Kidney epithelial cell (primary cell): ENCODE data around the gene COX15. TPM values are rescaled to one million over a fixed set of nuclear protein-coding genes. Genes with fewer than 3 reads are reported as not detected.
"Not testable (repeated sequence)": the region's sequence is repeated elsewhere in the genome, so short reads cannot be mapped to it uniquely, and the experiment has no call there.

Experiments used
- DNase-seq: peaks from one replicate; pipeline ENCODE4 v3.0.0-alpha.2; 2010; ENCODE audit warnings: low read depth
- H3K27me3 ChIP-seq: 2 replicates; pipeline ENCODE4 v1.6.0; 2011; ENCODE audit warnings: low read length; ENCODE audit not compliant: control insufficient read depth, insufficient read depth
- H3K36me3 ChIP-seq: 2 replicates; pipeline ENCODE4 v1.5.1; 2011; ENCODE audit warnings: low read length; ENCODE audit not compliant: control insufficient read depth, insufficient read depth
- H3K4me3 ChIP-seq: 2 replicates; pipeline ENCODE4 v1.5.1; 2011; ENCODE audit warnings: low read depth, mild to moderate bottlenecking, control low read depth, low read length
- total RNA-seq: library from RNA; depleted of rRNA; stranded (reverse); fragments of >200 nt; gene quantifications from 2 replicates; pipeline ENCODE4 v1.2.3, GENCODE V29; 2015
- TF ChIP-seq, protein P1 (sequence below): IDR thresholded peaks from 2 replicates; pipeline ENCODE4 v1.5.1; 2011; ENCODE audit warnings: mild to moderate bottlenecking, moderate library complexity, low read length, control low read depth, inconsistent platforms; ENCODE audit not compliant: insufficient read depth, poor library complexity, severe bottlenecking

The COX15 gene
- total RNA-seq, 1 donor from 2014 or later, result 45.9 TPM

GRCh38 chr10:99743841-99744240, 11.9 kb upstream of the COX15 start:
- H3K36me3 ChIP-seq, result no peaks in the 10 kb centered on the region
- H3K4me3 ChIP-seq, result no peak overlapping the region
- TF ChIP-seq, protein P1, sequence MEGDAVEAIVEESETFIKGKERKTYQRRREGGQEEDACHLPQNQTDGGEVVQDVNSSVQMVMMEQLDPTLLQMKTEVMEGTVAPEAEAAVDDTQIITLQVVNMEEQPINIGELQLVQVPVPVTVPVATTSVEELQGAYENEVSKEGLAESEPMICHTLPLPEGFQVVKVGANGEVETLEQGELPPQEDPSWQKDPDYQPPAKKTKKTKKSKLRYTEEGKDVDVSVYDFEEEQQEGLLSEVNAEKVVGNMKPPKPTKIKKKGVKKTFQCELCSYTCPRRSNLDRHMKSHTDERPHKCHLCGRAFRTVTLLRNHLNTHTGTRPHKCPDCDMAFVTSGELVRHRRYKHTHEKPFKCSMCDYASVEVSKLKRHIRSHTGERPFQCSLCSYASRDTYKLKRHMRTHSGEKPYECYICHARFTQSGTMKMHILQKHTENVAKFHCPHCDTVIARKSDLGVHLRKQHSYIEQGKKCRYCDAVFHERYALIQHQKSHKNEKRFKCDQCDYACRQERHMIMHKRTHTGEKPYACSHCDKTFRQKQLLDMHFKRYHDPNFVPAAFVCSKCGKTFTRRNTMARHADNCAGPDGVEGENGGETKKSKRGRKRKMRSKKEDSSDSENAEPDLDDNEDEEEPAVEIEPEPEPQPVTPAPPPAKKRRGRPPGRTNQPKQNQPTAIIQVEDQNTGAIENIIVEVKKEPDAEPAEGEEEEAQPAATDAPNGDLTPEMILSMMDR, result no peak
- H3K27me3 ChIP-seq, result no peaks in the 10 kb centered on the region
- DNase-seq, result no peak

DNA sequence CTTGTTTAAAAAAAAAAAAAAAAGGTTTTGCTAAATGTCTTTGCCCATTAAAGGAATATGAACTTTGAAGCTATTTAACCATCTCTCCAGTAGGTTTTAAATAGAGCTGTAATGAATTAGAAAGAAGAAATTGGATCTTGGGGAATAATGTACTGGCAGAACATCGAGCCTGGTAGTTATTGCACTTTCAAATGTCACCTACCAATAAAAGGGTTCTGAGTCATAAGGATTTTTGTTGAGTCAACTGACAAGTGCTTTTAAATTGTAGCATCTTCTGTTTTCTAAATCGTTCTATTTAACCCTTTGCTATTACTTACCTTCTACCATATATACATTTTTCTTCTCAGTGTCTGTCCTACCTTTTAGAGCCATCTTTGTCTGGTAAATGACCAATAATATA, 10.8 kb upstream of the COX15 start:
- Histone ChIP-seq H3K27me3 (no peaks in the 10 kb centered on the region), H3K36me3 (no peaks in the 10 kb centered on the region), H3K4me3 (no peak overlapping the region)
- TF ChIP-seq, protein P1, result no peak
- no peak for DNase-seq

DNA sequence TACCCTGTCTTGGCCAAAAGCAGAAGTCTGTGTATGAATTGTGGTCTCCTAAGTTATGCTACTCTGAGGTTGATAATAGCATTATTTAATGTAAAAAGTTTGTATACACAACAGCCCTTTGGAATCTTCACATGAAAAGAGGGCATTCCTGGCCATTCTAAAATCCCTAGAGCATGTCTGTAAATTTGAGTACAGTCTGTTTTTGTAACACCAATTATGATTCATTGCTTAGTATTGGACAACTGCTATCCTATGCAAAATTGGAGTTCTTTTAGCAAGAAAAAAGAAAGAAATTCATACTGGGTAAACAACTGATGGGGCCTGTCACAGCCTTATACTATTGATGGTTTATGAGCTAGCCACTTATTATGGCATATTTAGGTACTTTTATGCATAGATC, 10.3 kb upstream of the COX15 start:
- Histone ChIP-seq H3K4me3 (no peak overlapping the region), H3K27me3 (no peaks in the 10 kb centered on the region), H3K36me3 (no peaks in the 10 kb centered on the region)
- DNase-seq, result no peak
- TF ChIP-seq, protein P1, result no peak

GRCh38 chr10:99740933-99741559, 9.1 kb upstream of the COX15 start:
- TF ChIP-seq, protein P1, result no peak
- no peaks in the 10 kb centered on the region for H3K36me3 ChIP-seq
- DNase-seq, result no peak

DNA sequence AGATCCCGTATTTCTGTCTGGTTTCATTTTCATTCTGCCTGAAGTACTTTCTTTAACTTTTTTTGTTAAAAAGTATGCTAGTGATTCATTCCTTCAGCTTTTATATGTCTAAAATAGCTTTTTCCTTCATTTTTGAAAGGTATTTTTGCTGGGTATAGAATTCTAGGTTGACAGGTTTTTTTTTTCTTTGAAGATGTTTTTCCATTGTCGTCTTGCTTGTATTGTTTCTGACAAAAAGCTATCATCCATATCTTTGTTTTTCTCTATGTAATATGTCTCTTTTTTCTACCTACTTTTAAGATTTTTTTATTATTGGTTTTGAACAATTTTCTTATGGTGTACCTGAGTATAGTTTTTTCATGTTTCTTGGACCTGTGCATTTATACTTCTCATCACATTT, 8.3 kb upstream of the COX15 start:
- no peak for DNase-seq
- TF ChIP-seq, protein P1, result no peak
- Histone ChIP-seq H3K27me3 (no peaks in the 10 kb centered on the region), H3K36me3 (no peaks in the 10 kb centered on the region), H3K4me3 (no peak overlapping the region)

More at GRCh38 chr10:99740933-99741559, 9.1 kb upstream of the COX15 start:
- Histone ChIP-seq H3K4me3 (no peak overlapping the region), H3K27me3 (no peaks in the 10 kb centered on the region)

DNA sequence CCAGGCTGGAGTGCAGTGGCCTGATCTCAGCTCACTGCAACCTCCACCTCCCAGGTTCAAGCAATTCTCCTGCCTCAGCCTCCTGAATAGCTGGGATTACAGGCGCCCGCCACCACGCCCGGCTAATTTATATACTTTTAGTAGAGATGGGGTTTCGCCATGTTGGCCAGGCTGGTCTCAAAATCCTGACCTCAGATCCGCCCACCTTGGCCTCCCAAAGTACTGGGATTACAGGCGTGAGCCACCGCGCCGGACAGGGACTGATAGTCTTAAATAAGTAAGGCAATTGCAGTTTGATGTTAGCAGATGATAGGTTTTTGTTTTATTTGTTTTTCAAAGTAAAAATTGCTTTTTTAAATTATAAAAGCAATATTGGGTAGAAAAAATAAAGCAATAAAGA, 2.2 kb upstream of the COX15 start:
- H3K4me3 ChIP-seq, H3K36me3 ChIP-seq, DNase-seq, H3K27me3 ChIP-seq: not testable (repeated sequence)
